T-helper 1 cell treated with Interleukin-12 subunit alpha and Interleukin-12 subunit beta and Interleukin-4 antibody, amounts not matched to agents 30 μg/mL and 1 μg/mL, for 36 hours (primary cell): Measurements from ENCODE around the gene ERICH6B.

Experiments
- H3K27ac Mint-ChIP-seq: one replicate; pipeline ENCODE4 v1.8.0; 2021; ENCODE audit warnings: mild to moderate bottlenecking, mixed read lengths
- H3K27me3 Mint-ChIP-seq: one replicate; pipeline ENCODE4 v1.8.0; 2021; ENCODE audit warnings: low read depth, mixed read lengths
- H3K36me3 Mint-ChIP-seq: one replicate; pipeline ENCODE4 v1.8.0; 2021; ENCODE audit warnings: low read depth, mixed read lengths
- H3K4me1 Mint-ChIP-seq: one replicate; pipeline ENCODE4 v1.8.0; 2021; ENCODE audit warnings: low read depth, mixed read lengths
- H3K4me3 Mint-ChIP-seq: one replicate; pipeline ENCODE4 v1.8.0; 2021; ENCODE audit warnings: mild to moderate bottlenecking, moderate library complexity, mixed read lengths
- H3K9me3 Mint-ChIP-seq: one replicate; pipeline ENCODE4 v1.8.0; 2021; ENCODE audit warnings: mixed read lengths

ERICH6B gene

DNA sequence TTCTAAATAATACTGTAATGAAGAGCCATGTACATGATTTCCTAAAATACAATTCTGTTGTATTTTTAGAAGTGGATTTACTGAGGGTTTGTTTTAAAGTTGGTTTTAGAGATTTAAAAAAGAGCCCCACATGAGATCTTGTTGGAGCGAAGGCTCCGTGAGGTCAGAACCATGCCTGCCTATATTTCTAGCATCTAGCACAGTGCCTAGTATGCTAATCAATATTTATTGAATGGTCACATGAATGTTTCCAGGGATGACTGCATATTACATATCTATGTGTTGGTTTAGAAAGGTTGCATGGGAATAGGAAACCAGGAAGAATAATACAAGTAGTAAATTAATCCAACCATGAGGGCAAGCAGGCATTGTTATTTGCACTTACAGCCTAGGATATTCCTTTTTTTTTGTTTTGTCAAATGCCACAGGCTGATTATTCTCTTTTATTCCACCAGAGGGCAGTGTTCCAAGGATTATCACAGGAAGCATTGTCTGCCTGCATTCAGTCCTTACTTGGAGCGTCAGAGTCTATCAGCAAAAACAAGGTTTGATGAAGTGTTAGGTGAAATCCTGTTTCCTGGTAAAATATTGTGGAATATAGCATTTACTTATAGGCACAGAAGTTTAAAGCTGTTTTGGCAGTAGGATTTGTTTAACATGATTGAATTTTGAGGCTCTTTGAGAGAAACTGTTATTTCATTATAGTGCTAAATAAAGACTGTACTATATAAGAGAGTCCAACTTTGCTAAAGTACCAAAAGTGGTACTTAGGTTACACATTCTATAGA, 104.0 kb downstream of the ERICH6B start:
- Mint-ChIP-seq H3K36me3 (peaks cover 35% of the 10 kb centered on the region), H3K27me3 (no peaks in the 10 kb centered on the region), H3K27ac (no peak overlapping the region), H3K9me3 (no peaks in the 10 kb centered on the region), H3K4me3 (no peak overlapping the region), H3K4me1 (no peaks in the 10 kb centered on the region)

DNA sequence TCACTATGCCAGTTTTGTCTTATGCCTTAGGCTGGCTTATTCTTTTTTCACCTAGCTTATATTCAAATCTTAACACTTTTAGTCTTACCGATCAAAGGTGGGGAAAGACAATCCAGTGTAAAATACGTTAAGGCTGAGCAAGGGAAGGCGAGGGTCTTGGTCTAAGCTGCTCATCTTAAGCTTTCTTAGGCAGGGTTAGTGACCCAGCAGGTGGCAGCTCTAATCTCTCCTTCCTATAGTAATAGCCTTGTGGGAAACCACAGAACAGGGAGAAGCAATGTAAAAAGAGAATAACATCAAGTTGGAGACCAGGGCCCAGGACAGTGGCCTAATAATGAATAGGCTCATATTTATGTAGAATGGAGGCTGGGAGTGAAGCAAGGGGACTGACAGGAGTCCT, 104.9 kb downstream of the ERICH6B start:
- Mint-ChIP-seq H3K4me1 (no peaks in the 10 kb centered on the region), H3K27ac (no peak overlapping the region), H3K9me3 (no peaks in the 10 kb centered on the region), H3K27me3 (no peaks in the 10 kb centered on the region), H3K36me3 (peaks cover 36% of the 10 kb centered on the region), H3K4me3 (no peak overlapping the region)

DNA sequence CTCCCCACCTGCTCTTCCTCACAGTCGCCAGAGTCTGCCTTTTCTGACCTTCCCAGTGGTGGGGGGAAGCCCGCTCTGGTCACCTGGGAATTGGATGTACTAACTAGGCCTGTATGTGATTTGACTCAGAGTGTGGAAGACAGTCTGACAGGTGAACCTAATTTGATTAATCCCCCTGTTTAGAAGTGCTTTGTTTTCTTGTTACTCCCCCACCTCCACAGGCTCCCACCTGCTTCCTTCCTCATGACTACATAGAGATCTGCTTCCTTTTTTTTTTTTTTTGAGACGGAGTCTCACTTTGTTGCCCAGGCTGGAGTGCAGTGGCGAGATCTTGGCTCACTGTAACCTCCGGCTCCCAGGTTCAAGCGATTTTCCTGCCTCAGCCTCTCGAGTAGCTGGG, 106.8 kb downstream of the ERICH6B start:
- H3K9me3 Mint-ChIP-seq: no peaks in the 10 kb centered on the region
- no peak overlapping the region for H3K4me3 Mint-ChIP-seq
- no peak overlapping the region for H3K27ac Mint-ChIP-seq
- H3K27me3 Mint-ChIP-seq: no peaks in the 10 kb centered on the region
- H3K4me1 Mint-ChIP-seq: no peaks in the 10 kb centered on the region
- peaks cover 35% of the 10 kb centered on the region for H3K36me3 Mint-ChIP-seq

DNA sequence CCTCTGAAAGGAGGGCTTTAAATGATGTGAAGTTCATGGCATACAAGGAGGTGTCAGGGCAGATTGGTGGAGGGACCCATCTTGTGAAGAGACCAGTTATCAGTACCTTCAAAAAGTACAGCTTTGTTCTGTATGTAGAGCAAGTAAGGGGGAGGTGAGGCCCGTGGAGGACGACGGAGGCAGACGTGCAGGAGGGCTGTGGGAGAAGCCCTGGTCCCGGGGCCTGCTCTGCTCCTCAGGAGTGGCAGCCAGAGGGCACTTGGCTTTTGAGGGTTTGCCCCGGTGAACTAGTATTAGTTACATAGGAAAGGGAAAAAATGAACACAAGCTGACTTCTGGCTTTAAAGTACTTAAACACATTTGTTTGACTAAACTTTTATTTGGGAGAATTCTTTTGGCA, 108.7 kb downstream of the ERICH6B start:
- H3K4me1 Mint-ChIP-seq: no peaks in the 10 kb centered on the region
- H3K27ac Mint-ChIP-seq: no peak overlapping the region
- no peaks in the 10 kb centered on the region for H3K27me3 Mint-ChIP-seq
- no peak overlapping the region for H3K4me3 Mint-ChIP-seq
- no peaks in the 10 kb centered on the region for H3K9me3 Mint-ChIP-seq
- H3K36me3 Mint-ChIP-seq: peaks cover 44% of the 10 kb centered on the region

DNA sequence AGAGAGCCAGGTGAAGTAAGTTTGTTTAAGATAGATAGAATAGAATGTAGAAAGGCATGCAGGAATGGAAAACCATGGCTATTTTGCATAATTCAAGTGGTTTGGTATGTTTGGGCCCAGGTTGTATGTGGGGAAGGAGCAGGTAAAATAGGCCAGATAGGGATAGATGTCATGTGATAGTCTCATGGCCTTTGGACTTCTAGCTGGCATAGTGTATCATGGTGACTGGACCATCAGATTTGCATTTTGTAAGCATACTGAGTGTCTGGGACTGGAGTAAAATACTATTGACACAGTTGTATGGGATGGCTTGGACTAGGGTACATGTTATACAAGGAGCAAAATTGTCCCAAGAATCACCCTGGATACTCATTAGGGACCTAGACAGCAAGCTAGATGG, 111.9 kb downstream of the ERICH6B start:
- Mint-ChIP-seq H3K27ac (no peak overlapping the region), H3K4me1 (peaks cover 9% of the 10 kb centered on the region), H3K36me3 (peaks cover 44% of the 10 kb centered on the region), H3K4me3 (no peak overlapping the region), H3K9me3 (no peaks in the 10 kb centered on the region), H3K27me3 (no peaks in the 10 kb centered on the region)

DNA sequence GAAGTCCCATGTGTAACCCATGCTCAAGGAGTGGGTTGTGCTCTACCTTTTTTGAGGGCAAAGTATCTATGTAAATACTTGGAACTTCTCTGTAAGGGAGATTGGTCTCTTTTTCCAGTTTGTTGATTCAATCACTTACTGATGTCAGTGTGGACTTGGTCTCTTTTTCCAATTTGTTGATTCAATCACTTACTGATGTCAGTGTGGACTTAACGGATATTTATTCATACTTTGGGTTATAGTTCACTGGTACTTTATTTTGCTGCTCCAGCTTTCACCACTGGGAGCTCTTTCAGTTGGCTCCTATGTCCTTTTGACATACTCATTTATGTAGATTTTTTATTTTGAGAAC, 114.4 kb downstream of the ERICH6B start:
- no peaks in the 10 kb centered on the region for H3K9me3 Mint-ChIP-seq

DNA sequence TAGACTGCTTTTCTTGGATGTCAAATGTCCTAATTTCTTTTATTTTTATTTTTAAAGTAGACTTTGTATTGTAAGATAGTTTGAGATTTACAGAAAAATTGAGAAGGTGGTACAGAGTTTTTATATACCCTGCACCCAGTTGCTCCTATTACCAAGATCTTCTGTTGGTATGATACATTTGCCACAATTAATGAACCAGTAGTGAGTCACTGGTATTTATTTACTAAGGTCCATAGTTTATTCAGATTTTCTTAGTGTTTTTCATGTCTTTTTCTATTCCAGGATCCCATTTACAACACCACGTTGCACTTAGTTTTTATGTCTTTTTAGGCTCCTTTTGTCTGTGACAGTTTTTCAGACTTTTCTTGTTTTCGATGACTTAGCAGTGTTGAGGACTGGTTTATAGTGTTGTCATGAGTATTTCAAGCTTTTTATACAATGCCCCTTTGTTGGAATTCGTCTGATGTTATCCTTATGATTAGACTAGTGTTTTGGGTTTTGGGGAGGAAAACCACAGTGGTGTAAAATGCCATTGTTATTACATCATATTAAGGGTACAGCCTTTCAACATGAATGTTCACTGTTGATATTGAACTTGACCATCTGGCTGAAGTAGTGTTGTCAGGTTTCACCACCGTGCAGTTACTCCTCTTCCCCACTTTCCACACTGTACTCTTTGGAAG, 114.9 kb downstream of the ERICH6B start:
- Mint-ChIP-seq H3K4me1 (peaks cover 9% of the 10 kb centered on the region), H3K9me3 (no peaks in the 10 kb centered on the region), H3K36me3 (peaks cover 43% of the 10 kb centered on the region), H3K27ac (no peak overlapping the region), H3K4me3 (no peak overlapping the region), H3K27me3 (no peaks in the 10 kb centered on the region)

More for the DNA sequence above, 114.4 kb downstream of the ERICH6B start:
- Mint-ChIP-seq H3K36me3 (peaks cover 45% of the 10 kb centered on the region), H3K4me3 (no peak overlapping the region), H3K27me3 (no peaks in the 10 kb centered on the region), H3K4me1 (peaks cover 9% of the 10 kb centered on the region), H3K27ac (no peak overlapping the region)

DNA sequence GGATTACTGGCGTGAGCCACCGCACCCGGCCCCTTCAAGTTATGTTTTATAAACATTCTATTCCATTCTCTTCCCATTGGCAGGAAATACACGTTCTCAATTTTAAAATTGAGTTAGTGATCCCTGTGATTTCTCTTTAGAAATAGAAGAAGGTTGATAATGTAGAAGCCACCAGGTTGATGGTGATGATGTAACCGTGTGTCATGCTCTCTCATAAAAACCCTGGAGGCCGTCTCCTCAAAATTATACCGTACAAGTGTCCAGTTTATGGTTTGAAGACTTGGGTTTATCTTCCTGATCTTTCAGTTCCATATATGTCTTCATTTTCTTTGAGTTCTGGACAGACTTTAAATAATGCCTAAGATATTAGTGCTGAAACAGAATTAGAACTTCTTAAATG, 118.6 kb downstream of the ERICH6B start:
- H3K36me3 Mint-ChIP-seq: peaks cover 31% of the 10 kb centered on the region
- no peaks in the 10 kb centered on the region for H3K27me3 Mint-ChIP-seq
- no peak overlapping the region for H3K27ac Mint-ChIP-seq
- H3K4me1 Mint-ChIP-seq: peaks cover 9% of the 10 kb centered on the region
- no peak overlapping the region for H3K4me3 Mint-ChIP-seq
- H3K9me3 Mint-ChIP-seq: no peaks in the 10 kb centered on the region

DNA sequence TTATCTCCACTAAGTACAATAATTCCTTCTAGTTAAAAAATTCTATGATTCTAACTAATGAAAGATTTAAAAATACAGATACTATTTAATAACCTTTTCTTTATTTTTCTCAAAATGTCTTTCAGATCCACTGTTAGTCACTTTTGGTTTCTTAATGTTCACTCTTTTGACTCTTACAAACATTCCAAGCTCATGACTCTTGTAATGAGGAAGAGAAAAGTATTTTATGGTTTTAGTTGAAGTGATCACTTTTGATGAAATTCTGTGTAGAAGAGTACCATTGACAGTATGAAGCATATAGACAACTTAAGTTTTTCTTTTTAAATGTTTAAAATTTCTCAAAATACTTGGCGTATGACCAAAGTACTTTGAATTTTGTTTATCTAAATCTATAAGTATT, 123.0 kb downstream of the ERICH6B start:
- Mint-ChIP-seq H3K4me1 (no peaks in the 10 kb centered on the region), H3K27me3 (no peaks in the 10 kb centered on the region), H3K27ac (no peak overlapping the region), H3K9me3 (no peaks in the 10 kb centered on the region), H3K36me3 (peaks cover 23% of the 10 kb centered on the region), H3K4me3 (no peak overlapping the region)
